HG03066 (cell line): ENCODE results near the gene GRK5.

ENCODE experiments used
- ATAC-seq: cut with Tn5 transposase; IDR thresholded peaks from one replicate; pipeline ENCODE4 v1.9.1; 2021; ENCODE audit warnings: low read depth; ENCODE audit not compliant: unreplicated experiment

Gene GRK5

DNA sequence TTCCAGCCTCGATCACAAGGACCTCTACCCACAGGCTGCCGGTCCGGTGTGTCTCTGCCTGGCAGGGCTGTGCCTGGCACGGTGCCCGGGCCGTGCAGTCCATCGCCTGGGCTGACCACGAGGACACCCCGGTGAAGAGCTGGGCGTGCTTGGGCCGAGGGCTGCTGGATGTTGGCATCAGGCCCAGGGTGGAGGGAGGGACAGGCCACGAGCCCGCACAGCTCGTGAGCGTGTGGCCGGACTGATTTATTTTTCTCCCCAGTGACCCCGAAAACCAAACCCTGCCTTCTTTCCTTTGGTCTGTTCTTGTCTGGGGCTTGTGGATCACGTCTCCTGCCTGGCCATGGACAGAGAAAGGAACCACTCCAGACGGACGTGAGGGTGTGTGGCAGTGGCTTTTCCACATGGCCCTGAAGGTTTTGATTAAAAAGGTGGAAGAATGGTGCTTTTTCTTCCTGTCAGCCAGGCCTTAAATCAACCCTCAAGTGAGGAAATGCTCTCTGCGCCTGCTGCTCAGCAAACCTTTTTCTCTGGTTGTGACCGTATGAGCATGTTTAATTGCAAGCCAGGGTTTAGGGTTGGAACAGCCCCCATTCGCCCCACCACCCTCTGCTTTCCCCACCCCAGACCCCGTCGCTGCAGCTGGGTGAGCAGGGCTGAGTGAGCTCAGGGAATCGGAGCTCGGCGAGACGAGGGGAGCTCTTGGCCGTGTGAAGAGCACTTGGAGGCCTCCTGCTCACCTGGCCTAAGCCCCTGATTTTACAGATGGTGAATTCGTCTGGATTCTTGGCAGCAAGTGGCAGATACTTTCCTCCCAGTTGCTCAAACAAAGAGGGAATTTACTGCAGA, 205.1 kb downstream of the GRK5 start:
- ATAC-seq, result no peak

DNA sequence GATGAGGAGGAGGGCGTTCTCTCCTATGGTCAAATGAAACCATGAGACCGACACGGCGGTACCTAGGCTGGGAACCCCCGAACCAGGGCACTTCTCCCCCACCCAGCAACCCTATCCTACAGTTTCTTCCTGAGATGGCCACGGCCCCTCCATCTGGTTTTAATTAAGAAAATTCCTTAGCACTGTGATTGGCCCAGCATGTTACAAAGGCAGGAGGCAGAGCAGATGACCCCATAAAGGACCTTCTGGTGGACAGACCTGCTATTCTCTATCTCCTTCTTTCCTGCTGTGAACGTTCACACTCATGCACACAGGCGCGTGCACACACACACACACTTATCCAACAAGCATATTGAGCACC, 205.7 kb downstream of the GRK5 start:
- no peak for ATAC-seq

DNA sequence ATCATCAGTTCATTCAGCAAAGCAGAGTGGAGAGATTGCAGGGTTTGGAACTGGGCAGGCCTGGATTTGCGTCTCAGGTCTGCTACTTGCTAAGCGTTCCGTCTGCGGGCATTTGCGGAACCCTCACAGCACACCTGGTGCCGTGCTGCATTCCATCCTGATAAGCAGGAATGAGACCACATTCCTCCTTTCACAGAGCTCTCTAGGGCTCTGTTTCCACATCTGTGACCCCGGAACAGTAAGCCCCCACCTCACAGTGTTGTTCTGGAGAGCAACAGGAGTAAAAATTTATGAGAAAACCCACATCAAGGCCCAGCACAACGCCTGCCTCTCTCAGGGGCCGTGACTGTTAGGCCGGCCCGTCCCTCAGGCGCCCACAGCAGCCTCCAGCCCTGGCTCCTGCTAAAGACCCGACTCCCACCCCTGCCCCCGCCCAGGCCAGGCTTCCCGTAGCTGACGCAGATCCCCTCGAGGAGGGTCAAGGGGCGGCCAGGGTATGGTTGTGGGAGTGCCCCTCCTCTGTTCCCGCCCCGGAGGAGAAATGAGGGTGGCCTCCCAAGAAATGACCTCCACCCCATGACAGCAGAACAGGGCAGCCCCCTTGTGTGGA, 206.2 kb downstream of the GRK5 start:
- ATAC-seq, result no peak

DNA sequence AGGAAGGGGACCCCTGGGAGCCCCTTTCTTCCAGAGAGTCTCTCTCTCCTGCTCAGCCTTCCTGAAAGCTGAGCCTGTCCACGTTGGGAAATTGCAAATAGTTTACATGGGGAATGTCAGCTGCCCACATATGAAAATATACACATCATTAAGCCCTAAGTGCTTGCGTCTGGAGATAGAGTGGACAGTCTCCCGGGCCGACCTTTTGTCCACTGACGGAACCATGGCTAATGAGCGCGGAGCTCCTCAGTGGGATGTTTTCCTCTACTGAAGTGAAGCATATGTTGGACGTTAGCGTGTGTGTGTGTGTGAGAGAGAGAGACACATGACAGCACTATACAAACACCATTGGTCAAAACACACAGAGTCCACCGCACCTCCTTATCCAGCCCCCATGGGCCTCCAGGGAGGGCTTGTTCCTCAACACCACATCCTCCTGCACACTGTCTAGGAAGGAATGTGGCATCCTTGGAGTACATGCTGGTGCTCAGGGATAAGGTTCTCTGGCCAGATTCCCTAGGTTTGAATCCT, 206.8 kb downstream of the GRK5 start:
- no peak for ATAC-seq

DNA sequence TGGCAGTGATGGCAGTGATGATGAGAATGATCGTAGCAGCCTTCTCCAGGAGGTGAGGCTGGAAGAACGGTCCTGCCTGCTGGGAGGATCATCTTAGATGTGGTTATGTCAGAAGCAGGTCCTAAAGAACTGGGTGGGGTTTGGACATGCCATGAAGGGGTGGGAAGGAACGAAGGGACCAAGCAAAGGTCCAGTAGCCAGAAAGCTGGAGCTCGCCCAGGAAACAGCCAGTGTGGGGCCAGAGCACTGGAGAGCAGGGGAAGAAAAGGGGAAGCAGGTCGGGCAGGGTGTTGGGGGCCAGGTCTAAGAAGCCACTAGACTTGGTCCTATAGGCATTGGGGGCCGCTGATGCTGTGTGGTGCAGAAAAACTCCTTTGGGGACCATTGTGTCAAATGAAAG, 207.8 kb downstream of the GRK5 start:
- no peak for ATAC-seq

DNA sequence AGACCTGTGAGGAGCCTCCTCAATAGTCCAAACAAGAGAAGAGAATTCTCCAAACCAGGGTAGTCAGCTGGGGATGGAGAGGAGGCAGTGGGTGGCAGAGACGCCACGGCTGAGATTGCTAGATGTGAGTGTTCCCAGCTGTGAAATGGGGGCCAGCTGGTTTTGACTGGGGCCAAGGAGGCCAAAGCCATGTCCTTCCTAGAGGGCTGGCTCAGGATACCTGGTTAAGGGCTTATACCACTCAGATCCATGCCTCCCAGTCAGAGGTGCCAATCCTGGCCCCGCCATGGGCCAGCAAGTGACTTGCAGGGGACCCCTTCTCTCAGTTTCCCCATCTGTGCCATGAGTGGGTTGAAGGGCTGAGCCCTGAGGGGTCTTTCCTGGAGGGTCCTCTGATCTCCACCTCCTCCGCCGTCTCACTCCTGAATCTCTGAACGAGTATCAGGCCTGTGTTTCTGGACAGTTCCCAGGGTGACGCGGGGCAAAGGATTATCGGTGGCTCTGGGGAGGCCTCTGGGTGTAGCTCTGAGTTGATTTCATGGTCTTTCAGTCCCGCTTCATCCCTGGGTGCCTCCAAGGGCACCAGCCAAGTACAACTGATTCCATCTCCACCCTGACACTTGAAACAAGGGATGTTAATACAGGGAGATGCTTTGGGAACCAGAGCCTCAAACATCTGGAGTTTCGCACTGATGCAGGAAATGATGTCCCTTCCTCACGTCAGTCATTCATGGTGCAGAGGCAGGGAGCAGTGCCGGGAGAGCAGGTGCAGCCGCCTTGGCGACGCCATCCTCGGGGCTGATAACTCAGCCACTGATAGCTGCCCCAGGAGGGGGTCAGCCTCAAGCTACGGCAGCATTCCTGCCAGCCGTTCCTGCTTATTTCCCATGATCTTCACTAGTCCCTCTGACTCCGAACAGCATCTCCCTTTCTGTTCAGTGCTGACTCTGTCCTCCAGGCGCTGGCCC, 208.4 kb downstream of the GRK5 start:
- ATAC-seq, result no peak

DNA sequence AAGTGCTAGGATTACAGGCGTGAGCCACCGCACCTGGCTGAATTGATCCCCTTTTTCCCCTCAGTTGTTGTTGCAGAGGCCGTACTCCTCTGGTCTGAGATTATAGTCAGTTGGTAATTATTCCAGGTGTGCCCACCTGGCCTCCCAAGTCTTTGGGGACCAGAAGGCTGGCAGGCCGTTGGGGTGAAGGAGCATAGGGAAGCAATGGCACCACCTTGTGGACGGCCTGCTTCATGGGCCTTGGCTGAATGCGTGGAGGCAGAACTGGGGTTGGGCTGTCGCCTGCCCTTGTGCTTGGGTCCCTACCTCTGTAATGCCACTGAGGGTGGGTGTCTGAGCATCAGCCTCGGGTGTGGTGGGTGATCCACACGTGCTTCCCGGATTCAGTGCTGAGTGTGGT, 209.5 kb downstream of the GRK5 start:
- no peak for ATAC-seq

DNA sequence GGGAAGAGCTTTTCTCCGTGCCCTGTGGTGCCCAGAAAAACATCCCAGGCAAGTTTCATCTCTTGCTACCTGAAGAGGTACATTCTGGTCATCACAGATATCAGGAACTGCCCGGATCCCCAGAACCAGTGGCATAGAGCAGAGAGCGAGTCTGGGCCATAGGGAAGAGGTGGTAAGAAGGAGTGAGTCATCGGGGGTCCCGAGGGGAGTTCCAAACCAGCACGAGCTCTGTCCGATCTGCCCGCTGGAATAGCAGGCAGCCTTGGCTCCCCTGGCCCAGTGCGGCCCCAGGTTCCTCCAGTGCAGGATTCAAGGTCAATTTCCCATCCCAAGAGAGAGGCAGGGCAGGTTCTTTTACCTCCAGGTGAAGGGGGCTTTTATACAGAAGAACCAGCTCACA, 210.5 kb downstream of the GRK5 start:
- ATAC-seq, result no peak

DNA sequence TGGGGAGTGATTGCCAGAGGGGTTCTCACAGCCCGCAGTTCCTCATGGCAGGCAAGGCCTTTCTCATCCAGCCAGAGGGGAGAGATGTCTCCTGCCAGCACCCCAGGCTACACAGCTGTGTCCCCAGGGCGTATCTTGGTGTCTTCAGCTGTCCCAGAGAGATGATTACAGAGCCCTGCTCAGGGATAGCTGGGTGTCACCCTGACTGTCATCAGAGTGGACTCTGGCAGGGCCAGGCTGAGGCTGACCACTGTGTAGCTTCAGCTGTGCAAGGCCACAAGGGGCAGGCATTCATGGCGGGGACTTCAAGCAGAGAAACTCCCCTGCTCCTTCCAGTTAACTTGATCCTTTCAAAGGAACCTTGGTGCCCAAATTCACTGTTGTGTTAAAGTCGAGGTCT, 211.0 kb downstream of the GRK5 start:
- no peak for ATAC-seq

DNA sequence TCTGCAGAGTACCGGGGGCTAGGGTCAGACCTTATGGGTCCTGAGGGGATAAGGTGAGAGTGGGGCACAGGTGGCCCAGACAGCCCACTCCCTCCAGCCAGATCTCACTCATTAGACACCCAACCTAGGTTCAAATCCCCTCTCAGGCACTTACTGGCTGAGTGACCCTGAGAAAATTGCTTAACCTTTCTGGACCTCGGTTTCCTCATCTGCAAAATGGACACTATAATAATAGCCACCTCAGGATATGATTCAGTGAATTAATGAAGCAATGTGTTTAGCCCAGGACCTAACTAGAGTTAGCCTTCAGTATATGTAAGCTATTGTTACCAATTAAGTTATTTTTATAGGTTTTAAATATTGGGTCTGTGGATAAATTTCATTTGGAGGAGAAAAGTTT, 212.6 kb downstream of the GRK5 start:
- no peak for ATAC-seq

DNA sequence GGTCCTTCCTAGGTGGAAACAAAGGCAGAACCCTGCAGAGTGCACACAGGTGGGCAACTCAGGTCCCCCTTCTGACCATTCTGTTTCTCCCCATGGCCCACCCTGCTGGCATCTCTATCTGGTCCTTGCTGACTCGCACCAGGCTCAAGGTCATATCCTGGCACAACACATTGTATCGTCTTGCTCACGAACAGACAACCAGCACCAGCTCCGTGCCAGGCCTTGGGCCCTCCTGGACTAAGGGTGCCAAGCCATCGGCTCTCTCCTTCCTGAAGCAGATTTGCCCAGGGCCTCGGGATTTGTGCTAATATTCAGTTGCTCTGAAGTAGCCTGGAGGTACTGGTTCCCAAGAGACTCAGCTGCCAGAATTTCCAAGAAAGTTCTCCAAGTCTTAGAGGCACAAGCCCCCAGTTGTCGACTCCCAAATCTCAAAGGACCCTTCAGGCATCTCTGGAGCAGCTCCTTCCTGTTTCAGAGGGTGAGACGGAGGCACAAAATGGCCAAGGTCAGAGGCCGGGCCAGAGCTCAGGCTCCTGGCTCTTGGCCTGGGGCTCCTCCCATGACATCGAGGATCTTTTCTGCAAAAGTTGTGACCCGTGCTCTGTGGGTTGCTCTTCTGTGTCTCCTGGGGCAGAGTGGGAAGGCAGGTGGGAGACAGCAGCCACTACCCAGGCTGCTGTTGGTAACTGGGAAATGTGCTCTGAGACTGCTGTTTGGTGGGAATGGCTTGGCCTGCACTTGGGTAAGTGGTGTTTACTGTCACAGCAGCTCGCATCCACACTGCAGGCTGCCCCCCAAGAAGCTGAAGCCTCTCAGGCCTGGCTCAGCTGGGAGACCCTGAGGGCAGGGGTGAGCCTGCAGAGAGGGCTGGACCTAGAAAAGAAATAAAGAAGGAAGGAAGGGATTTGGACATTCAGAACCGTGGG, 213.8 kb downstream of the GRK5 start:
- ATAC-seq, result no peak

DNA sequence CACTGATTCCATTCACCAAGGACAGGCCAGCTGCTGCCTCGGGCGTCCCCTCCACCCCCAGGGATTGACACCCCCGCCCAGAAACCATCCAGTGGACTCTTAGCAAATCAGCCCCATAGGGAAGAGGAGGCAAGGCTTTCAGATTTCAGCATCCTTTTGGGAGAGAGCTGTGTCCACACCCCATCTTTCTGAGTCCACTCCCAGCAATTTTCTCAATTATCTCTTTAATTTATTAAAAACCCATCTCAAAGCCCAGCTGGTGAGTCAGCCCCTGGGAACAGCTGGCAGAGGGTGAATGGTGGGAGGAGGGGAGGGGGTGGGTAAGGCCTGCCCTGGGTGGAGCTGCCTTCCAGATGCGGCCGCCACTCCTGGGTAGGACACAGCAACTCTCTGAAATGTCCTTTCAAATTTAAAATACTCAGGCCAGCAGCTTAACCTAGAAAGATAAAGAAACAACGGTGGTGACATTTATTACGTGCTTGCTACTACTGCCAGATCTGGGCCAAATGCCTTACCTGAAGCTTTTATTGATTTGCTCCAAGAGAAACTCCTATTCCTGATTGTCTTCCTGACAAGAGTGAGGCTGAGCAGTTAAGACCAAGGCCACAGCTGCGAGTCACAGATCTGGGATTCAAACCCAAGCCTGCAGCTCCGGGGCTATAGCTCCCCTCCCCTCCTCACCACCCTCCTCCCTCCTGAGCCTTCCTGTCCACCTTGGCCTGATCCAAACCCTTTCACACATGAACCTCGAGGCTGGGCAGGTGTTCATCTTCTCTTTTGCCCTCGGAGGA, 214.7 kb downstream of the GRK5 start:
- no peak for ATAC-seq

DNA sequence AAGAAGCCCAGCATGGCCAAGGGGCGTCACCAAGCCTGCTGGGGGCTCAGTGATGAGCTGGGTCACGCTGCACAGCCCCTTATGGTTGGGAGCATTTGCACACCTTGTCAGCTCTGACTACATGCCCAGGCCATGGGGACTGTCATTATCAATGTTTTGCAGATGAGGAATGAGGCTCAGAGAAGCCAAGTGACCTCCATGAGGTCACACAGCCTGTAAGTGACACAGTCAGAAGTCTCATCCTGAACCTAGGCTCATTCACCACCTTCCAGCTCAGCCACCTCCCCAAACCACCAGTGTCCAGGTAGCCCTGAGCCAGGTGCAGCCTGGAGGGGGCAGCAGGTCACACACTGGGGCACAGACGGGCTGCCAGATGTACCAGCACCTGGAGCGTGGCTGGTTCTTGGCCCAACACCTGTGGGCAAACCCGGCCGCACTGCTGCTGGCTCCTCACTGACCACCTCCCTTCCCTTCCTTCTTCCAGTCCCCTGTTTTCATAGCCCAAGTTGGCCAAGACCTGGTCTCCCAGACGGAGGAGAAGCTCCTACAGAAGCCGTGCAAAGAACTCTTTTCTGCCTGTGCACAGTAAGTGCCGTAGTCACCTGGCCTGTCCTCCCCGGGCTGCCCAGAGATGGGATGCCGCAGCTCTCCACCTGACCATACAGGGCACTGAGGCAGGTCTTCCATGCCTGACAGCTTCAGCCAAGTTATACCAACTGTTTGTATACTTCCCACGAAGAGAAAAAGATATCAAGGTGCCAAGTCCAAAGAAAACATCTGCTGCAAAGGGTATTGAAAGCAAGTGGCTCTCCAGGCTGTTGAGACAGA, 215.5 kb downstream of the GRK5 start:
- ATAC-seq, result no peak

DNA sequence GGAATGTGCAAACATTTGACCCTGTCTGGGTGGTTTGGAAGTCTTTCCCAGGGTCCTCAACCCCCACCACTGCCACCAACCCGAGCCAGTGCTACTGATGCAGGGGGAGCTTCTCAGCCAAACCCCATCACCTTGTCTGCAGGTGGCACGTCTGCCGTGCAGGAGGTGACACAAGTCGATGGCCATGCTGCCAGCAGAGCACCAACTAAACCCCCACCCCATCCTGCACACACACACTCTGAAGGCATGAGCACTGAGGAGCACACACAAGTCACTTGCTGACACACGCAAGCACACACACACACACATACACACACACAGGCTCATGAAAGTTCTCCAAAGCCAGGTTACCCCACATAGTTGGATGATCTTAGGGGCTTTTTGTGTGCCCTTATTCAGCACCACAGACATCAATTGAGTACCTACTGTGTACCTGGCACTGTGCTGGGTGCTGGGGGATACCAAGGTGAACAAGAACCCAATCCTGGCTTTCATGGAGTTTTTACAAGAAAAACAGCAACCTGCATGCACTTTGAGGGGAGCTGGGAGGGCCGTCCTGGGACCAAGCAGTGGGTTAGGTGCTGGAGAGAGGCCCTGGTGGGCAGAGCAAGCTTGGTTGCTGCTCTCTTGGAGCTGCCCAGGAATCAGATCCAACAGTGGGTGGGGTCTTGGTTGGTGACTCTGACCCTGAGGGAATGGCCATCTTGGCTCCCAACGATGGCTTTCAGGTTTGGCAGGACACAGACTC, 216.3 kb downstream of the GRK5 start:
- no peak for ATAC-seq

DNA sequence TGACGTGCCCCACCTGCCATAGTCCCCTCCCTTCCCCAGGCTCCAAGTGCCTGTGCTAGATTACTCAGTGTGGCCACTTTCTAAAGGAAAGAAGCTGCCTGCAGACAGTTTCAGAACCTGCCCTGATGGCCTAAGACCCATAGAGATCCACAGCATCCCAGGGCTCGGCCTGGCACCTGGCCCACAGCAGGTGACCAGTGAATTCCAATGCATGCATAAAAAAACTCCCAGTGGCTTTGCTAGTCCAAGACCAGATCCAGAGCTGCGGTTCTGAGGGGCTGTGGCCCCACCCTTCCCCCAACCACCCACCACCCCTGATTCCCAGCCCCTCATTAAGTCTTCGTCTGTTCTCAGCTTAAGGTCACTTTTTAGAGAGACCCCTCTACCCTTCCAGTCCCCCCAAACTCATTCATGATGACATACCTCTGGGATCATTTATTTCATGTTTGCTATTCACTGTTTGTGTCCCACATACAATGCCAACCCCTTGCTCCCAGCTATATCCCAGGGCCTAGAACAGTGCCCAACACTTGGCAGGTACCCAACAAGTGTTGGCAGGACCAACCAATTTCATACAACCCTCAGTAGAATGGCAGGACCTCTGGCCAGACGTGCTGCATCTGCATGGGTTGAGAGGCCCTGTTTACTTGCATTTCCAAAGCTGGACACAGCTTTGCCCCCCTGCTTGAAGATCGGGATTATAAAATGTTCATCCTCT, 217.0 kb downstream of the GRK5 start:
- no peak for ATAC-seq

DNA sequence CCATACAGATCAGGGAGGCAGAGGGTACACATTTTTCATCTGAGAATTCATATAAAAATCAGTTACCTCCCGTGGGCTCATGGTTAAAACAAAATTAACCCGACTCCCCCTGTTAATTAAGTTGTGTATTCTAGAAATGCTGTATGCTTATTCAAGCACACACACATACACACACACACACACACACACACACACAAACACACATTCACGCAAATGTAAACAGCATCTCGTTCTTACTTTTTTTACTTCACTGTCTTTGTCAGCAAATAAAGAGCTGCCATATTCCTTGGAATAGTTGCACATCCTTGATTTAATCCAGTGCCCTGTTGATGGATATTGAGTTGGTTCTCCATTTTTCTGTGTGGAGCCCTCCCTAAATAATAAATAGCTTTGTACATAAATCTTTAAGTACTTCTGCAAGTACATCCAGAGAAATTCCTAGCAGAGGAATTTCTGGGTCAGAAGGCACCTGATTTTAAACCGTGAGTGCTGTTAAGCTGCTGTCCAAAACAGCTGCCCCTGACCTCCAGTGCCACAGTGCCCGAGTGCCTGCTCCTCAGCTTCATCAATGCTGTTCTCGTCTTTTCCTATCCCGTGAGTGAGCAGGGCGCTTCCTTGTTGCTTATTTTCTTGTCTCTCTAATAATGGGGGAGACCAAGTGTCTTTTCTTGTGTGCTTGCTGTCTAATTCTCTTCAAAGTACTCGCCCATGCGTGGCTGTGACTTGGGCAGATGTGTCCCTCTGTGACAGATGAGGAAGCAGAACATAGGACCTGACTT, 217.9 kb downstream of the GRK5 start:
- no peak for ATAC-seq
